Measurements from ENCODE around the gene DHX34. TPM values are rescaled to one million over a fixed set of nuclear protein-coding genes. Genes with fewer than 3 reads are reported as not detected.
A peak's percentile ranks its signal among the peaks of the same experiment; 100 is the strongest.

Gene DHX34
- total RNA-seq, 1 experiment from 2014 or later: 38.2 TPM

DNA sequence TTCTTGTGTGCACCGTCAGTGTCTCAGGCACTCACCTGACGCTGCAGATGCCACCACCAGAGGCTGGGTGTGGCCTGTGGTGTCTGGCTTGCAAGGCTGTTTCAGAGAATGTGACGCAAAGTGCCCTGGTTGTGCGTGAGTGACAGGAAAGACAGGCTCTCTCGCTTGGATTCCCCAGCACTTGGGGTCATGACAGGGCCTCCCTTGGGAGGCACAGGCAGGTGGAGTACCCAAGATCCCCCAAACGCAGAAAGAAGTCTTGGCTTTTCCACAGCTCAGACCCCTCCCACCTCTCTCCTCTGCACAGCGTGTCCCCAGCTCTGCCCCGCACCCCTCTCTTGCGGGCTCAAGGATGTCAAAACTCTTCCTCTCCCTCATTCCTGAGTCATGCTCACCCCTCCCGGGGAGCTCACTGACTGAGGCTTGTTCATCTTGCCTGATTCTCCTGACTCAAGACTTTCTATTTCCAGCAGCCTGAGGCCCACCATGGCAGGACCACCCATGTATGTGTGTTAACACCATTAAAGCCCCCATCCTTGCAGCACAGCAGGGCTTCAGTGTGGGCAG, 21.0 kb downstream of the DHX34 start:
- Histone ChIP-seq H2AK5ac (ENCODE audit: insufficient read length, low read length) (no peak overlapping the region), H3K4me2 (ENCODE audit: insufficient read depth, insufficient read length, low read length) (no peak overlapping the region)

More for the DNA sequence above, 21.0 kb downstream of the DHX34 start:
- Histone ChIP-seq H3K79me1 (ENCODE audit: insufficient read depth, low read depth, low read length, poor library complexity, severe bottlenecking) (no peaks in the 10 kb centered on the region), H4K5ac (ENCODE audit: insufficient read length, low read depth, low read length) (no peak overlapping the region), H3K18ac (ENCODE audit: insufficient read length, low read depth, low read length) (no peak overlapping the region), H3K27me3 (ENCODE audit: insufficient read depth, low read length) (no peaks in the 10 kb centered on the region), H4K8ac (replicated peaks; ENCODE audit: insufficient read length, low read depth, low read length) (no peak overlapping the region), H3T11ph (ENCODE audit: low read length) (no peak overlapping the region), H3K23ac (ENCODE audit: insufficient read length, low read depth, low read length) (no peak overlapping the region), H2BK20ac (ENCODE audit: low read depth, low read length, poor library complexity, severe bottlenecking) (no peak overlapping the region), H2BK120ac (ENCODE audit: low read depth, low read length, poor library complexity, severe bottlenecking) (no peak overlapping the region), H3K23me2 (ENCODE audit: insufficient read length, low read depth, low read length, poor library complexity, severe bottlenecking) (no peaks in the 10 kb centered on the region), H2BK5ac (ENCODE audit: insufficient read length, low read length) (no peak overlapping the region), H2BK15ac (ENCODE audit: low read depth, low read length) (no peak overlapping the region), H3K9ac (ENCODE audit: extremely low read depth, insufficient read length, low read length) (no peak overlapping the region), H3K4me1 (ENCODE audit: insufficient read depth, low read length) (no peaks in the 10 kb centered on the region), H2BK12ac (ENCODE audit: insufficient read length, low read depth, low read length) (no peak overlapping the region), H4K20me1 (ENCODE audit: control insufficient read depth, insufficient read depth, insufficient read length) (no peaks in the 10 kb centered on the region), H3K4ac (ENCODE audit: low read depth, low read length) (no peak overlapping the region), H3K27ac (ENCODE audit: insufficient read length, low read depth, low read length) (no peak overlapping the region), H3K79me2 (ENCODE audit: insufficient read depth, low read length) (no peaks in the 10 kb centered on the region), H3K9me3 (ENCODE audit: control insufficient read depth, low read depth, low read length) (no peaks in the 10 kb centered on the region), H3K14ac (ENCODE audit: insufficient read depth, low read length) (no peak overlapping the region), H3K56ac (ENCODE audit: insufficient read length, low read depth, low read length) (no peak overlapping the region), H2AFZ (ENCODE audit: low read length) (no peak overlapping the region), H4K91ac (ENCODE audit: insufficient read length, low read depth, low read length) (no peak overlapping the region)
- WGBS (ENCODE audit: extremely low coverage, insufficient read length, low lambda C conversion rate): no CpG with 5 or more reads among the region's 10 CpGs
- H3K9me3 Mint-ChIP-seq: no peaks in the 10 kb centered on the region
- no peaks in the 10 kb centered on the region for H3K4me1 Mint-ChIP-seq
- peak overlapping the region in 2 of 3 experiments; percentile 31 to 61; a peak in 2 of 7 replicates for H3K27ac Mint-ChIP-seq
- no peak overlapping the region for H3K4me3 Mint-ChIP-seq
- no peaks in the 10 kb centered on the region for H3K27me3 Mint-ChIP-seq (ENCODE audit: low read depth)
- no peak for TF ChIP-seq CTCF (conservative IDR thresholded peaks at IDR 0.05)
- peaks cover 39 to 79% (median 54%) of the 10 kb centered on the region in 3 experiments; a peak in 6 of 7 replicates for H3K36me3 Mint-ChIP-seq (ENCODE audit: insufficient read depth in 1 of 3, low read depth in 3 of 3)
- DNase-seq: no peak
